ENCODE measurements around the gene MGA. TPM values are rescaled to one million over a fixed set of nuclear protein-coding genes. Genes with fewer than 3 reads are reported as not detected.

MGA gene
- total RNA-seq, 1 donor from 2014 or later: 38.3 TPM

- Mint-ChIP-seq H3K36me3 (ENCODE audit: low read depth) (peaks cover 15% of the 10 kb centered on the region), H3K27me3 (ENCODE audit: low read depth) (no peaks in the 10 kb centered on the region), H3K4me3 (ENCODE audit: unreplicated experiment) (no peak overlapping the region), H3K4me1 (ENCODE audit: low read depth) (peaks cover 15% of the 10 kb centered on the region), H3K9me3 (ENCODE audit: low read depth) (no peaks in the 10 kb centered on the region), H3K27ac (ENCODE audit: unreplicated experiment) (peak overlapping the region; percentile 52)
- no peak for DNase-seq (ENCODE audit: low spot score)
- no peak for TF ChIP-seq CTCF (IDR thresholded peaks at IDR 0.05)
Measured at GRCh38 chr15:41804361-41804760, 144.2 kb downstream of the MGA start.

GRCh38 chr15:41804916-41805666, 144.9 kb downstream of the MGA start:
- no peak for DNase-seq (ENCODE audit: low spot score)
- H3K27ac Mint-ChIP-seq (ENCODE audit: unreplicated experiment): peak overlapping the region; percentile 52
- TF ChIP-seq CTCF (IDR thresholded peaks at IDR 0.05): no peak
- H3K36me3 Mint-ChIP-seq (ENCODE audit: low read depth): peaks cover 10% of the 10 kb centered on the region
- no peaks in the 10 kb centered on the region for H3K9me3 Mint-ChIP-seq (ENCODE audit: low read depth)
- H3K27me3 Mint-ChIP-seq (ENCODE audit: low read depth): no peaks in the 10 kb centered on the region
- H3K4me1 Mint-ChIP-seq (ENCODE audit: low read depth): peaks cover 13% of the 10 kb centered on the region
- no peak overlapping the region for H3K4me3 Mint-ChIP-seq (ENCODE audit: unreplicated experiment)

GRCh38 chr15:41805711-41806110, 145.5 kb downstream of the MGA start:
- no peak for TF ChIP-seq CTCF (IDR thresholded peaks at IDR 0.05)
- DNase-seq (ENCODE audit: low spot score): no peak
- no peaks in the 10 kb centered on the region for H3K9me3 Mint-ChIP-seq (ENCODE audit: low read depth)
- H3K4me1 Mint-ChIP-seq (ENCODE audit: low read depth): peaks cover 13% of the 10 kb centered on the region
- peaks cover 6% of the 10 kb centered on the region for H3K36me3 Mint-ChIP-seq (ENCODE audit: low read depth)
- no peak overlapping the region for H3K27ac Mint-ChIP-seq (ENCODE audit: unreplicated experiment)
- no peaks in the 10 kb centered on the region for H3K27me3 Mint-ChIP-seq (ENCODE audit: low read depth)
- no peak overlapping the region for H3K4me3 Mint-ChIP-seq (ENCODE audit: unreplicated experiment)

- Mint-ChIP-seq H3K4me1 (ENCODE audit: low read depth) (peaks cover 13% of the 10 kb centered on the region), H3K27ac (ENCODE audit: unreplicated experiment) (no peak overlapping the region), H3K9me3 (ENCODE audit: low read depth) (no peaks in the 10 kb centered on the region), H3K27me3 (ENCODE audit: low read depth) (no peaks in the 10 kb centered on the region), H3K36me3 (ENCODE audit: low read depth) (peaks cover 2% of the 10 kb centered on the region), H3K4me3 (ENCODE audit: unreplicated experiment) (no peak overlapping the region)
- TF ChIP-seq CTCF (IDR thresholded peaks at IDR 0.05): no peak
- DNase-seq (ENCODE audit: low spot score): no peak
Measured at GRCh38 chr15:41806291-41807181, 146.3 kb downstream of the MGA start.

- no peaks in the 10 kb centered on the region for H3K9me3 Mint-ChIP-seq (ENCODE audit: low read depth)
- no peak overlapping the region for H3K4me3 Mint-ChIP-seq (ENCODE audit: unreplicated experiment)
- no peak overlapping the region for H3K27ac Mint-ChIP-seq (ENCODE audit: unreplicated experiment)
- TF ChIP-seq CTCF (IDR thresholded peaks at IDR 0.05): no peak
- H3K27me3 Mint-ChIP-seq (ENCODE audit: low read depth): no peaks in the 10 kb centered on the region
- peaks cover 13% of the 10 kb centered on the region for H3K4me1 Mint-ChIP-seq (ENCODE audit: low read depth)
- no peak for DNase-seq (ENCODE audit: low spot score)
- H3K36me3 Mint-ChIP-seq (ENCODE audit: low read depth): peaks cover 11% of the 10 kb centered on the region
Measured at GRCh38 chr15:41809121-41809520, 148.9 kb downstream of the MGA start.

Data from chondrocyte (in vitro differentiated cells).